ENCODE measurements around the gene DIP2C.
"Not testable (repeated sequence)": the region's sequence is repeated elsewhere in the genome, so short reads cannot be mapped to it uniquely, and the experiment has no call there.

Gene DIP2C

DNA sequence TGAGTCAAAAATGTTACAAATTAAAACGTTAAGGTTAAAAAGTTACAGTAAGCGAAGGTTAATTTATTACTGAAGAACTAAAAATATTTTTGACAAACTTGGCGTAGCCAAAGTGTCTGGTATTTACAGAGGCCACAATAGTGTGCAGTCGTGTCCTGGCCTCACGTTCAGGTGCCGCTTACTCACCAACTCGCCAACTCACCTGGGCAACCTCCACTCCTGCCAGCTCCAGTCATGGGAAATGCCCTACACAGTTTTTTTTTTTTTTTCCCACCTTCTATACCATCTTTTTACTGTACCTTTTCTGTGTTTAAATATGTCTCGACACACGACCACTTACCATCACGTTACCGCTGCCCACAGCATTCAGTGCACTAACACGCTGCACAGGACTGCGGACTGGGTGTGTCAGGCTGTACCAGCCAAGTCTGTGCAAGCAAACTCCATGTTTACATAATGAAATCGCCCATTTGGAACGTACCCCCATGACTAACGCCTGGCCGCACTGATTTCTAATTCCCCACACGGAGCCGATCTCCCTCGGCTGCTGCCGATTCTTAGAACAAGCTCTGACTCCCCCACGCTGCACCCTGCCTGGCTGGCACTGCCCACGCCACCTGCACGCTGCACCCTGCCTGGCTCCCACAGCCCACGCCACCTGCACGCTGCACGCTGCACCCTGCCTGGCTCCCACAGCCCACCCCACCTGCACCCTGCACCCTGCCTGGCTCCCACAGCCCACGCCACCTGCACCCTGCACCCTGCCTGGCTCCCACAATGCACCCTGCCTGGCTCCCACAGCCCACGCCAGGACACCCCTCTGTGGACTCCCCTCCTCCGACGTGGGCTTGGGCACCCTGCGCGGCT, 351.1 kb downstream of the DIP2C start:
- DNase-seq, result no peak

- no peak for DNase-seq
Observed at GRCh38 chr10:336247-336646, 353.2 kb downstream of the DIP2C start.

GRCh38 chr10:335151-335800, 354.2 kb downstream of the DIP2C start:
- no peak for DNase-seq

DNA sequence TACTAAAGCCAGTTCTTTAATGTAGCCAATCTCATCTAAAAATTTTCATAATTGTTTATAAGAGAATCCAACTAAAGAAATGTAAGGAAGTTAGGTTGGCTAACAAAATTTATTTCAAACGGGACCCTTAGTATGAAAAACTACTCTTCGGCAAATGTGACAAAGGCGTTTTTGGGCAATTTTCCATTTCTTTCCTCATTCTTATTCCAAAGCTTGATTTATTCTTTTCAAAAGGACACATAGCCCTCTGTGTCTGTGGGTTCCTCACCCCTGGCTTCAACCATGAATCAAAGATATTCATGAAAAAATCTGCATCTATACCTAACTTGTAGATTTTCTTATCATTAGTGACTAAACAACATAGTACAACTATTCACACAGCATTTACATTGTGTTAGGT, 358.3 kb downstream of the DIP2C start:
- no peak for DNase-seq

- DNase-seq, result peak; percentile 10 to 30
Observed at GRCh38 chr10:329361-330099, 359.9 kb downstream of the DIP2C start.

- no peak for DNase-seq
Observed at GRCh38 chr10:327889-328852, 361.3 kb downstream of the DIP2C start.

DNA sequence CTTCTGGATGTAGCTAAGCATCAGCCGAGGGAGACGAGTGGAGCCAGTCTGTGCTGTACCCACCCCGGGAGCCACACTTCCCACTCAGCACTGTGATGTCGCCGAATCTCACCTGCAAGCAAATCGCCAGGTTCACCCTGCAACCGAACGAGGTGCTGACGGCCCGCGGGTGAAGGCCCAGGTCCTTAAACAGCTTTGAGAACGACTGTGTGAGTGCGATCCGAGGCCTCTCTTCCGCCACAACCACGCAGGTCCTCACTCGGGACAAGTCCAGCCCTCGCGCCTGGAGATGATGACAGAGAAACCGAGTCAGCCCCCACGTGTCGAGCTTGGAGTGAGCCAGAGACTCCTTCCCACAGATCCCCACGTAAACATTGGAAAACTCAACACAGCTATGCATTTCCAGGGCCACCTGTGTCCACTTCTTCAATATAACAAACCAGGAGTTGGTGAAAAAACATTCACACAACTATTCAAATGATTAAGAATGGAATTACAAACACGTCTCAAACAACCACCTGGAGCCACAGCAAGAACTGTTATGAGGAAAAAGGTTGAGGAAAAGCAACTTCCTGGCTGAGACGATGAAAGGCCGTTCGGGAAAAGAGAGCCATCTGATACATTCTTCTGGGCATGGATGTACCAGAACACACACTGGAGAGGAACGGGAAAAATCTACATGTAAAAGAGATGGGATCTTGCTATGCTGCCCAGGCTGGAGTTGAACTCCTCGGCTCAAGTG, 362.4 kb downstream of the DIP2C start:
- no peak for DNase-seq

DNA sequence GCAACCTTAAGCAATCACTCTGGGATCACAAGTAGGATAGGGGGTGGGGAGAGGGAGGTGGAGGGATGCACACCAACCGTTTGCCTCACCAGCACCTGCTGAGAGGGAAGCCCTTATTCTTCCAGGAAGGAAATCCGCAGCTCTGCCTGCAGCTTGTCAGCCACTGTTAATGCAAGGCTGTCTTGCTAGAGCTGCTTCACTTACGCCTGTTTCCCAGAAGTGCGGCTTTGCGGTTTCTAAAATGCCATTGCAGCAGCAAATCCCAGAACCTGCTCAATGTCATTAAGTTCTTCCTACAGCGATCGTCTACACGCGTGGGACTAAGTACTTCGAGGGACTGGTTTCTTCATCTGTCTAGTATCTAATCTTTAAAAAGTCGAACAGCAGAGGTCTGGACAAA, 363.1 kb downstream of the DIP2C start:
- DNase-seq, result no peak

GRCh38 chr10:325282-325681, 364.2 kb downstream of the DIP2C start:
- no peak for DNase-seq

GRCh38 chr10:324593-324992, 364.9 kb downstream of the DIP2C start:
- DNase-seq, result no peak

DNA sequence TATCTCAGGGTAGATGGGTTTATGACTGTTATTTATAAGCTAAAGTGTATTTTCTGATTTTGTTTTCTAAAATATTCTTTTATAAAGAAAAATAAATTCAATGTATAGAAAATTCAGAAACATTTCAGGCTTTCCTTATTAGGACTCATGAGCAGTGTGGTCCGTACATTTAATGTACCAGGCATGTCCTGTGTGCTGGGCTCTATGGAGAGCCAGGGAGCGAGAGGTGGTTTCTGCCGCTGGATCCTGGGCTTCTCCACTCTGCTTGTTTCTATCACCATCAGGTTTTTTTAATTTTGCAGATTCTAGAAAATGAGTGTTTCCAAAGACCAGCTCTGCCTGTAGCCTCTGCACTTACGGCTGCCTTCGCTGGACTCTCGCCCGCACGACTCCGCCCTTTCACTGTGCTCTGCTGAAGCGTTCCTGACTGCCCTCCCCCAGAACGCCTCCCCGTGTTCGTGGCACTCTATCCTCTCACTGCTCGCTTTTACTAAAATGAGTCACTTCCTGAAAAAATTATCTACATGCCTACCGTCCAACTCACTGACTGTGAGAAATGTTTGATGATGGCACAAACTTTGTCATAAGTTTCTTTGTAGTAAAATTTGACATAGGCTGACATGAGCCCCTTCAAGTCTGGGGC, 365.7 kb downstream of the DIP2C start:
- no peak for DNase-seq

DNA sequence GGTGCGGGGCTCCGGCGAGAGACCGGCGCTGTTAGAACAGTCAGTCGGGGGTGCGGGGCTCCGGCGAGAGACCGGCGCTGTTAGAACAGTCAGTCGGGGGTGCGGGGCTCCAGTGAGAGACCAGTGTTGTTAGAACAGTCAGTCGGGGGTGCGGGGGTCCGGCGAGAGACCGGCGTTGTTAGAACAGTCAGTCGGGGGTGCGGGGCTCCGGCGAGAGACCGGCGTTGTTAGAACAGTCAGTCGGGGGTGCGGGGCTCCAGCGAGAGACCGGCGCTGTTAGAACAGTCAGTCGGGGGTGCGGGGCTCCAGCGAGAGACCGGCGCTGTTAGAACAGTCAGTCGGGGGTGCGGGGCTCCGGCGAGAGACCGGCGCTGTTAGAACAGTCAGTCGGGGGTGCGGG, 366.4 kb downstream of the DIP2C start:
- not testable (repeated sequence) for DNase-seq

GRCh38 chr10:320771-321170, 368.7 kb downstream of the DIP2C start:
- DNase-seq, result no peak

GRCh38 chr10:317926-318325, 371.5 kb downstream of the DIP2C start:
- DNase-seq, result no peak

DNA sequence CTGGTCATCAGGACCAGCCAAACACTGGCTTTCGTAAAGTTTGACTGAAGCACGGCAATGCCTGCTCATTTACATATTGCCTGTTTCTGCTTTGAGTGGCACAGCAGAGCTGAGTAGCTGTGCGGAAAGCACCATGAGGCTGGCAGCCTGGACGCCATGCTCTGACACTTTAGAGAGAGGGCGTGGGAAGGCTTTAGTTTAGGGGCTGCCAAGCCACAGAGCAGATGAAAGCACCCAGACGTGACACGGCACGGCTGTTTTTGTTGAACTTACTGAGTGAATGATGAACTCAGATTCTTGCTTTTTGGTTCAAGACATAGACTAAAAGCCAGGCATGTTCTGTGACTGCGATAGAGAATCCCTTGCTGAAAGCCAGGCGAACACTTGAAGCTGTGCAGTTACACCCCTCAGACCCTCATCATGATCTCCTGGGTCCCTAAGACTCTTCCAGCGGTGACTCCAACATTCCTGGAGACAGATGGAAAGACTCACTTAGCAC, 372.1 kb downstream of the DIP2C start:
- DNase-seq, result no peak

DNA sequence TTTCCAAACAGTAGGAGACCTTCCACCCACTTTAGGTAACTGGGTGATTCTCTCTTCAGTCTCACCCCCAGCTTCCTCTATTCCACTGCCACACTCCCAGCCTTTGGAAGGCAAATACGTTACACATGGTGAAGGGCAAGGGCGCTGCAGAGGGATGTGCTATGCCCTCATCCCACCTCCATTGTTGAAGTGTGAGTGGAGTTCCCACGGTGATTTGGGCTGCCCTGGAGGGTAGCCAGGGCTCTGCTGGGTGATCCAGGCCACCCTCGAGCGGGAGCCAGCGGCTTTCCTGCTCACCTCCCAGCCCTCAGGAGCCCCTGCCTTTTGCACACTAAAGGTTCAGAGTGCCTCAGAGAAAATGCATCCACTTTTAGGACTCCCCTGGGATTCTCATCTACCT, 373.1 kb downstream of the DIP2C start:
- no peak for DNase-seq

DNA sequence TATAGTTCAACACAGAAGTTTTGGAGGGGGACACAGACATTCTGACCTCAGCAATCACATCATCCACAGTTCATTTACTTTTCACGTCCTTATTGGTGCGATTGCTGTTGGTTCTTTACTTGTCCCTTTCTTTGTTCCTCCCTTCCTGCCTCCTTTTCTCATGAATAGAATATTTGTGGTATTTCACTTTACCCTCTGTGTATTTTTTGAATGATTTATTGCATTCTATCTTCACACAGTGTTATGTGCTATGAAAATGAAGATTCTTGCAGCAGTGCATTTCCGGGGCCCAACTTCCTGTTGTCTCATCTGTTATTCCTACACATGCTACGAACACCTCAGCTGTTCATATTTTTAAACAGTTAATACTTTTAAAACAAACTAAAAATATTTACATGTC, 374.6 kb downstream of the DIP2C start:
- DNase-seq, result no peak

DNA sequence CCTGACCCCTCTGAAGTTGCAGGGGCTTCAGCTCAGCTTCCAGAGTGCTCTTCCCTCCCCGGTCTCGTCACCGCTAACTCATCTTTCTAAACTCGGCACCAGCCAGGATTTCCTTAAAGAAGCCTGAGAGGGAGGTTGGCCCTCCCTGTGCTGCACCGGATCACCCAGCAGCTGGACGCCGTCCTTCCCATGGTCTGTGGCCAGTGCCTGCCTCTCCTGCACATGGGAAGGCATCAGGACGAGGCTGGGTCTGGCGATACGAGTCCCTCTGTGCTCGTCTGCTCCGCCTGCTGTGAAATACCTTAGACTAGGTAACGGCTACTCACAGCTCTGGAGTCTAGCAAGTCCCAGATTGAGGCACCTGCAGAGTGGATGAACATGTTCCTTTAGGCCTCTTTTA, 375.1 kb downstream of the DIP2C start:
- no peak for DNase-seq

GRCh38 chr10:311901-312665, 377.4 kb downstream of the DIP2C start:
- DNase-seq, result no peak

DNA sequence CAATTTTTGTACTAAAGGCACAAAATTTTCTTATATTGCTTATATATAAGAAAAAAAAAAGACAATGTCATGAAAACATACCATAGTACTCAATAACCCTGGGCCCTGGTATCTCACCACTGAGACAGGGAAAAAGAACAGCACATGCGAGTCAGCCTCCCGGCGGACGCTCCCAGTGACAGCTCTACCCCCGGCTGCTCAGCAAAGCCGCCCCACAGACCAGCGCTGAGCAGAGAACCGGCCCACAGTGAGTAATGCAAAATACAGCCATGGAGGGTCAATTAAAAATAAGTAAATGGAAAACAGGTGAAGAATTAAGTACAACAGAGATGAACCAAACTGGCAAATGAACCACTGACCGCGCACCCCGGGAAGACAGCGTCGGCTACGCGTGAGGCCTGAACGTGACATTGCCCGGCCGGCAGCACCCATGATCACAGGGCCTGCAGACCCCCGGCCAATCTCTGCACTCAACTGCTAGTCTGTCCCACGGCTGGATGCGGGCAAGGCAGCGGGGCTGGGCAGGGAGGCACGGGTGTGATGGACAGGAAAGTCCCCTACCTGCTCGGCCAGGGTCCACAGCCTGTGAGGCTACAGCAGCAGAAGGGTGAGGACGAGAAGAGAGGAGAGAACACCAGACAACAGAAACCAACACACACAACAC, 378.4 kb downstream of the DIP2C start:
- DNase-seq, result no peak

Measured in NCI-H187 (cell line).